Measurements from ENCODE around the gene ZKSCAN5.

- TF ChIP-seq EZH2phosphoT487 (IDR thresholded peaks at IDR 0.05; ENCODE audit: unreplicated experiment) = no peak
- TF ChIP-seq CTCF (conservative IDR thresholded peaks at IDR 0.05; ENCODE audit: low read depth in 2 of 2) = no peak
- TF ChIP-seq REST (IDR thresholded peaks at IDR 0.05; ENCODE audit: unreplicated experiment) = no peak
- TF ChIP-seq EZH2 (IDR thresholded peaks at IDR 0.05; ENCODE audit: low read depth, unreplicated experiment) = no peak
- TF ChIP-seq POLR2AphosphoS5 (IDR thresholded peaks at IDR 0.05; ENCODE audit: low read depth) = no peak
These were observed 36.8 kb downstream of the ZKSCAN5 start for GRCh38 chr7:99541212-99541611.
